ENCODE results near the gene GRK5. TPM values are rescaled to one million over a fixed set of nuclear protein-coding genes. Genes with fewer than 3 reads are reported as not detected.

GRK5 gene
- total RNA-seq, 1 experiment from 2014 or later, result 1.2 TPM

GRCh38 chr10:119491966-119492757 lies 284.8 kb downstream of the GRK5 start:
- Histone ChIP-seq H3K27ac (ENCODE audit: insufficient read length, low read depth, low read length) (no peak overlapping the region), H4K8ac (replicated peaks; ENCODE audit: insufficient read length, low read depth, low read length) (no peak overlapping the region), H3K56ac (ENCODE audit: insufficient read length, low read depth, low read length) (no peak overlapping the region), H3K4ac (ENCODE audit: low read depth, low read length) (no peak overlapping the region), H3K9me3 (ENCODE audit: control insufficient read depth, low read depth, low read length) (no peaks in the 10 kb centered on the region), H3T11ph (ENCODE audit: low read length) (no peak overlapping the region), H3K23me2 (ENCODE audit: insufficient read length, low read depth, low read length, poor library complexity, severe bottlenecking) (peaks cover 3% of the 10 kb centered on the region), H2BK15ac (ENCODE audit: low read depth, low read length) (no peak overlapping the region), H3K18ac (ENCODE audit: insufficient read length, low read depth, low read length) (no peak overlapping the region), H3K9ac (ENCODE audit: extremely low read depth, insufficient read length, low read length) (no peak overlapping the region), H3K23ac (ENCODE audit: insufficient read length, low read depth, low read length) (no peak overlapping the region), H2BK20ac (ENCODE audit: low read depth, low read length, poor library complexity, severe bottlenecking) (no peak overlapping the region), H3K27me3 (ENCODE audit: insufficient read depth, low read length) (no peaks in the 10 kb centered on the region), H3K79me2 (ENCODE audit: insufficient read depth, low read length) (no peaks in the 10 kb centered on the region), H3K79me1 (ENCODE audit: insufficient read depth, low read depth, low read length, poor library complexity, severe bottlenecking) (no peaks in the 10 kb centered on the region), H4K5ac (ENCODE audit: insufficient read length, low read depth, low read length) (no peak overlapping the region), H4K91ac (ENCODE audit: insufficient read length, low read depth, low read length) (no peak overlapping the region), H3K4me2 (ENCODE audit: insufficient read depth, insufficient read length, low read length) (no peak overlapping the region), H3K14ac (ENCODE audit: insufficient read depth, low read length) (no peak overlapping the region), H2BK5ac (ENCODE audit: insufficient read length, low read length) (no peak overlapping the region), H3K4me1 (ENCODE audit: insufficient read depth, low read length) (no peaks in the 10 kb centered on the region), H2AFZ (ENCODE audit: low read length) (no peak overlapping the region), H2BK12ac (ENCODE audit: insufficient read length, low read depth, low read length) (no peak overlapping the region), H4K20me1 (ENCODE audit: control insufficient read depth, insufficient read depth, insufficient read length) (no peaks in the 10 kb centered on the region), H2BK120ac (ENCODE audit: low read depth, low read length, poor library complexity, severe bottlenecking) (no peak overlapping the region), H2AK5ac (ENCODE audit: insufficient read length, low read length) (no peak overlapping the region)
- Mint-ChIP-seq H3K36me3 (ENCODE audit: insufficient read depth in 1 of 3, low read depth in 3 of 3) (no peaks in the 10 kb centered on the region), H3K4me1 (peaks cover 6 to 19% of the 10 kb centered on the region in 2 experiments), H3K27ac (no peak overlapping the region), H3K27me3 (ENCODE audit: low read depth) (peaks cover 39% of the 10 kb centered on the region), H3K4me3 (no peak overlapping the region), H3K9me3 (no peaks in the 10 kb centered on the region; a peak in 2 of 5 replicates)
- no peak for TF ChIP-seq CTCF (conservative IDR thresholded peaks at IDR 0.05)
- DNase-seq, result no peak
- no CpG with 5 or more reads among the region's 6 CpGs for WGBS (ENCODE audit: extremely low coverage, insufficient read length, low lambda C conversion rate)

All from H9 (cell line).